ENCODE data around the gene PLXNB2.
"Not testable (repeated sequence)": the region's sequence is repeated elsewhere in the genome, so short reads cannot be mapped to it uniquely, and the experiment has no call there.

Gene PLXNB2

GRCh38 chr22:50326225-50326955 is 18.9 kb upstream of the PLXNB2 start:
- no peak for DNase-seq

GRCh38 chr22:50325444-50326224 is 18.2 kb upstream of the PLXNB2 start:
- no peak for DNase-seq

- DNase-seq, result no peak
Observed at GRCh38 chr22:50323900-50324299, 16.5 kb upstream of the PLXNB2 start.

GRCh38 chr22:50322382-50323104 is 15.1 kb upstream of the PLXNB2 start:
- not testable (repeated sequence) for DNase-seq

GRCh38 chr22:50320671-50321325 is 13.4 kb upstream of the PLXNB2 start:
- DNase-seq, result no peak

GRCh38 chr22:50320116-50320515 is 12.7 kb upstream of the PLXNB2 start:
- DNase-seq, result no peak

GRCh38 chr22:50319503-50319951 is 12.1 kb upstream of the PLXNB2 start:
- DNase-seq, result no peak

GRCh38 chr22:50318698-50319411 is 11.4 kb upstream of the PLXNB2 start:
- DNase-seq, result no peak

GRCh38 chr22:50318356-50318697 is 10.9 kb upstream of the PLXNB2 start:
- DNase-seq, result no peak

GRCh38 chr22:50317674-50318073 is 10.2 kb upstream of the PLXNB2 start:
- DNase-seq, result no peak

- no peak for DNase-seq
Observed at GRCh38 chr22:50317178-50317577, 9.7 kb upstream of the PLXNB2 start.

- DNase-seq, result no peak
Observed at GRCh38 chr22:50316114-50317065, 8.9 kb upstream of the PLXNB2 start.

- no peak for DNase-seq
Observed at GRCh38 chr22:50315289-50316113, 8.1 kb upstream of the PLXNB2 start.

- peak; percentile 76 for DNase-seq
Observed at GRCh38 chr22:50314455-50315288, 7.2 kb upstream of the PLXNB2 start.

GRCh38 chr22:50314081-50314454 is 6.6 kb upstream of the PLXNB2 start:
- DNase-seq, result no peak

GRCh38 chr22:50313600-50313999 is 6.2 kb upstream of the PLXNB2 start:
- DNase-seq, result no peak

GRCh38 chr22:50313021-50313420 is 5.6 kb upstream of the PLXNB2 start:
- no peak for DNase-seq

GRCh38 chr22:50312371-50312770 is 4.9 kb upstream of the PLXNB2 start:
- no peak for DNase-seq

- DNase-seq, result no peak
Observed at GRCh38 chr22:50311606-50312351, 4.3 kb upstream of the PLXNB2 start.
